Panc1 (cell line): Measurements from ENCODE around the gene SUGCT. TPM values are rescaled to one million over a fixed set of nuclear protein-coding genes. Genes with fewer than 3 reads are reported as not detected.
"Not testable (repeated sequence)": the region's sequence is repeated elsewhere in the genome, so short reads cannot be mapped to it uniquely, and the experiment has no call there.

Experiments
- ATAC-seq: fragments of 200-7000 bp; cut with Tn5 transposase; 2 replicates; pipeline ENCODE4 v1.9.1; 2020; ENCODE audit warnings: mild to moderate bottlenecking, moderate library complexity
- BruUV-seq: library from RNA; stranded (reverse); fragments of 400-500 nt; replicated peaks from 2 replicates; lab custom pipeline; 2021; lab: Mats Ljungman, UMichigan
- CTCF ChIA-PET: fragments of 300-600 bp; sonication (Branson Sonifier 250); formaldehyde crosslinking; loops from one replicate; lab custom pipeline; 2022; ENCODE audit warnings: antibody characterized with exemption; lab: Charles Lee
- POLR2A ChIA-PET: fragments of 300-600 bp; sonication (Branson Sonifier 250); formaldehyde crosslinking; loops from one replicate; lab custom pipeline; 2022; ENCODE audit warnings: antibody characterized with exemption; lab: Charles Lee
- DNase-seq: peaks from one replicate; pipeline ENCODE4 v3.0.0-alpha.2; 2010; ENCODE audit warnings: low read depth, low spot score
- H3K27ac ChIP-seq: 2 replicates; pipeline ENCODE4 v1.5.1; 2011; ENCODE audit warnings: mild to moderate bottlenecking, low read length, inconsistent platforms
- H3K27me3 ChIP-seq: fragments of 200-500 bp; sonication (Bioruptor generic); 2 replicates; pipeline ENCODE4 v1.6.0; 2014; ENCODE audit warnings: low read length, inconsistent platforms; ENCODE audit not compliant: control insufficient read depth, insufficient read depth
- H3K36me3 ChIP-seq: fragments of 200-500 bp; sonication (Bioruptor generic); 2 replicates; pipeline ENCODE4 v1.5.1; 2014; ENCODE audit warnings: inconsistent platforms, mild to moderate bottlenecking, low read length, moderate library complexity; ENCODE audit not compliant: control insufficient read depth, insufficient read depth
- H3K4me1 ChIP-seq: 2 replicates; pipeline ENCODE4 v1.5.1; 2011; ENCODE audit warnings: inconsistent platforms, mild to moderate bottlenecking, low read length, moderate library complexity; ENCODE audit not compliant: control insufficient read depth, insufficient read depth
- H3K4me3 ChIP-seq, 2 experiments: 2 replicates each; pipeline ENCODE4 v1.5.1; 2011 to 2012; ENCODE audit warnings: low read depth in 2 of 2, low read length in 2 of 2, mild to moderate bottlenecking in 2 of 2, inconsistent platforms in 1 of 2, moderate library complexity in 1 of 2
- H3K9me3 ChIP-seq: fragments of 200-500 bp; sonication (Bioruptor generic); 2 replicates; pipeline ENCODE4 v1.5.1; 2014; ENCODE audit warnings: low read depth, mild to moderate bottlenecking, inconsistent platforms, low read length, moderate library complexity; ENCODE audit not compliant: control insufficient read depth, insufficient read depth
- CTCF ChIP-seq: fragments of 450-650 bp; IDR thresholded peaks from 2 replicates; pipeline ENCODE4 v1.5.1; 2017; ENCODE audit warnings: mild to moderate bottlenecking
- POLR2AphosphoS5 ChIP-seq: IDR thresholded peaks from 2 replicates; pipeline ENCODE4 v1.6.1; 2012; ENCODE audit warnings: mild to moderate bottlenecking, low read depth, low read length, moderate library complexity
- SIN3A ChIP-seq: IDR thresholded peaks from 2 replicates; pipeline ENCODE4 v1.6.1; 2012; ENCODE audit warnings: low read depth, mild to moderate bottlenecking, low read length, moderate library complexity, borderline replicate concordance; ENCODE audit not compliant: insufficient read depth
- TCF7L2 ChIP-seq: IDR thresholded peaks from 2 replicates; pipeline ENCODE4 v1.6.1; 2011; ENCODE audit warnings: mild to moderate bottlenecking, low read depth, low read length, inconsistent platforms
- in situ Hi-C: cut with HindIII; loops from 2 replicates; pipeline ENCODE4 v1.10.0; 2016; ENCODE audit warnings: low sequenced_read_pairs, low pct_unique_long_range_greater_than_20kb
- intact Hi-C: fragments of 100-400 bp; cut with micrococcal nuclease; formaldehyde crosslinking; loops from one replicate; pipeline ENCODE4 v1.10.0; 2022; ENCODE audit not compliant: unreplicated experiment
- total RNA-seq: library from RNA; stranded (reverse); gene quantifications from one replicate; pipeline ENCODE4 v1.2.1, GENCODE V29; 2021; ENCODE audit not compliant: unreplicated experiment
- TF ChIP-seq, protein P1 (sequence below), 2 experiments: IDR thresholded peaks; 2 replicates each; pipeline ENCODE4 v1.6.1; 2011 to 2012; ENCODE audit warnings: low read depth in 2 of 2, control low read depth in 1 of 2, low read length in 1 of 2, mild to moderate bottlenecking in 1 of 2, moderate library complexity in 1 of 2; ENCODE audit not compliant: insufficient read depth in 1 of 2

The SUGCT gene
- total RNA-seq, 1 experiment from 2014 or later = 3.1 TPM

DNA sequence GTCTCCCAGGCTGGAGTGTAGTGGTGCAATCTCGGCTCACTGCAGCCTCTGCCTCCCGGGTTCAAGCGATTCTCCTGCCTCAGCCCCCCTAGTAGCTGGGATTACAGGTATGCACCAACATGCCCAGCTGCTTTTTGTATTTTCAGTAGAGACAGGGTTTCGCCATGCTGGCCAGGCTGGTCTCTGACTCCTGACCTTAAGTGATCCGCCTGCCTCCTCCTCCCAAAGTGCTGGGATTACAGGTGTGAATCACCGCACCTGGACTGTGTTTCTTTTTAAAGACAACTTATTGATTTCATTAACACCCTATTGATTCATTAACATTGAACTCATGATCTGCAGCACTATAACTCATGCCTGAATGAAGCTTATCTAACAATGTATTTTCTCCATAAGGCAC is 40.5 kb downstream of the SUGCT start:
- in situ Hi-C loops, H3K27me3 ChIP-seq, H3K9me3 ChIP-seq, CTCF ChIA-PET, BruUV-seq, H3K27ac ChIP-seq, ATAC-seq, intact Hi-C loops, H3K4me1 ChIP-seq, H3K4me3 ChIP-seq, POLR2A ChIA-PET, H3K36me3 ChIP-seq, DNase-seq: not testable (repeated sequence)

DNA sequence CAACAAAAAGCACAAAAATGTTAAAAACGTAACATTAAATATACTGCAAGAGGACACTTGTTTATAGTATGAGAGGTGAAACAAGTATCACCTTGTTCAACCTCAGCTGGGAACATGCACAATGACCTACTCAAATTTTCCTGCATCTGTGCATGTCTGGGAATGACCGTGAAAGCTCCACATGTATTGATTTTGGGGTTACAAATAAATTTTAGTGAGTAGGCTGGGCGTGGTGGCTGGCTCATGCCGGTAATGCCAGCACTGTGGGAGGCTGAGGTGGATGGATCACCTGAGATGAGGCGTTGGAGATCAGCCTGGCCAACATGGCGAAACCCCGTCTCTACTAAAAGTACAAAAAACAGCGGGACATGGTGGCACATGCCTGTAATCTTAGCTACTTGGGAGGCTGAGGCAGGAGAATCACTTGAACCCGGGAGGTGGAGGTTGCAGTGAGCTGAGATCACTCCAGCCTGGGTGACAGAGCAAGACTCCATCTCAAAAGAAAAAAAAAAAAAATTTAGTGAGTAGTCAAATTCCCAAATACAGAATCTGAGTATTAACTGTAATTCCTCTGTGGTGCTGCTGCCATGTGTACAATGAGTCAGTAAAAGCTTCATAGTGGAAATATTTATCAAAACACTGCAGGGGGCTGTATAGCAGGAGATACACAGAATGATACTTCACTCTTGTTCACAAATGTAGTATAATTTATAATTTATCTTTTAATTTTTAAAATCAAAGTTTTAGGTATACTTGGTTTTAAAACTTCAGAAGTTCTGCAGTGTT is 41.1 kb downstream of the SUGCT start:
- no peaks in the 10 kb centered on the region for H3K9me3 ChIP-seq
- no peak for DNase-seq
- no TSS peak for BruUV-seq
- ChIA-PET CTCF (interaction anchor here (0.7 kb wide), 1 partner anchor 23 kb away, joined by 3 read pairs; no protein-coding TSS in a partner anchor), POLR2A (no interaction called here)
- in situ Hi-C loops (no loop called here), intact Hi-C loops (no loop called here)
- H3K27me3 ChIP-seq = no peaks in the 10 kb centered on the region
- H3K36me3 ChIP-seq = no peaks in the 10 kb centered on the region
- TF ChIP-seq CTCF = no peak
- TF ChIP-seq TCF7L2 = no peak
- no peak for TF ChIP-seq SIN3A
- TF ChIP-seq, protein P1, sequence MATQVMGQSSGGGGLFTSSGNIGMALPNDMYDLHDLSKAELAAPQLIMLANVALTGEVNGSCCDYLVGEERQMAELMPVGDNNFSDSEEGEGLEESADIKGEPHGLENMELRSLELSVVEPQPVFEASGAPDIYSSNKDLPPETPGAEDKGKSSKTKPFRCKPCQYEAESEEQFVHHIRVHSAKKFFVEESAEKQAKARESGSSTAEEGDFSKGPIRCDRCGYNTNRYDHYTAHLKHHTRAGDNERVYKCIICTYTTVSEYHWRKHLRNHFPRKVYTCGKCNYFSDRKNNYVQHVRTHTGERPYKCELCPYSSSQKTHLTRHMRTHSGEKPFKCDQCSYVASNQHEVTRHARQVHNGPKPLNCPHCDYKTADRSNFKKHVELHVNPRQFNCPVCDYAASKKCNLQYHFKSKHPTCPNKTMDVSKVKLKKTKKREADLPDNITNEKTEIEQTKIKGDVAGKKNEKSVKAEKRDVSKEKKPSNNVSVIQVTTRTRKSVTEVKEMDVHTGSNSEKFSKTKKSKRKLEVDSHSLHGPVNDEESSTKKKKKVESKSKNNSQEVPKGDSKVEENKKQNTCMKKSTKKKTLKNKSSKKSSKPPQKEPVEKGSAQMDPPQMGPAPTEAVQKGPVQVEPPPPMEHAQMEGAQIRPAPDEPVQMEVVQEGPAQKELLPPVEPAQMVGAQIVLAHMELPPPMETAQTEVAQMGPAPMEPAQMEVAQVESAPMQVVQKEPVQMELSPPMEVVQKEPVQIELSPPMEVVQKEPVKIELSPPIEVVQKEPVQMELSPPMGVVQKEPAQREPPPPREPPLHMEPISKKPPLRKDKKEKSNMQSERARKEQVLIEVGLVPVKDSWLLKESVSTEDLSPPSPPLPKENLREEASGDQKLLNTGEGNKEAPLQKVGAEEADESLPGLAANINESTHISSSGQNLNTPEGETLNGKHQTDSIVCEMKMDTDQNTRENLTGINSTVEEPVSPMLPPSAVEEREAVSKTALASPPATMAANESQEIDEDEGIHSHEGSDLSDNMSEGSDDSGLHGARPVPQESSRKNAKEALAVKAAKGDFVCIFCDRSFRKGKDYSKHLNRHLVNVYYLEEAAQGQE (IDR thresholded peaks at IDR 0.05; ENCODE audit: insufficient read depth in 1 of 2, low read depth in 2 of 2, low read length in 1 of 2) = no peak
- TF ChIP-seq POLR2AphosphoS5 = no peak
- no peak for ATAC-seq
- H3K4me1 ChIP-seq = no peaks in the 10 kb centered on the region
- no peak overlapping the region for H3K4me3 ChIP-seq
- no peak overlapping the region for H3K27ac ChIP-seq

- ChIA-PET CTCF (no interaction called here), POLR2A (interaction anchor here (0.7 kb wide), 1 partner anchor 79 kb away, joined by 4 read pairs; no protein-coding TSS in a partner anchor)
- TF ChIP-seq CTCF = no peak
- TF ChIP-seq, protein P1 (IDR thresholded peaks at IDR 0.05; ENCODE audit: insufficient read depth in 1 of 2, low read depth in 2 of 2, low read length in 1 of 2) = no peak
- no peak for TF ChIP-seq SIN3A
- no peak for TF ChIP-seq TCF7L2
- TF ChIP-seq POLR2AphosphoS5 = no peak
- in situ Hi-C loops = no loop called here
- intact Hi-C loops = no loop called here
- no peaks in the 10 kb centered on the region for H3K9me3 ChIP-seq
- no TSS peak for BruUV-seq
- no peaks in the 10 kb centered on the region for H3K36me3 ChIP-seq
- H3K4me3 ChIP-seq = no peak overlapping the region
- ATAC-seq (no peak), DNase-seq (no peak)
- no peaks in the 10 kb centered on the region for H3K27me3 ChIP-seq
- H3K27ac ChIP-seq = no peak overlapping the region
- H3K4me1 ChIP-seq = no peaks in the 10 kb centered on the region
These were observed 42.3 kb downstream of the SUGCT start for GRCh38 chr7:40177071-40177470.
